ENCODE results near the gene PPP1R10.
"Not testable (repeated sequence)": the region's sequence is repeated elsewhere in the genome, so short reads cannot be mapped to it uniquely, and the experiment has no call there.

The PPP1R10 gene

GRCh38 chr6:30616811-30617564 lies at the start of gene PPP1R10:
PPP1R10 (minus strand) TSS chr6:30617243; CDS start chr6:30609944, 7,299 bp downstream.
- peak within 1 kb of the TSS; percentile 100 for H3K4me3 ChIP-seq (ENCODE audit: low read depth, low read length)

- not testable (repeated sequence) for H3K4me3 ChIP-seq (ENCODE audit: low read depth, low read length)
These were observed 49.3 kb upstream of the PPP1R10 start for GRCh38 chr6:30666300-30666699.

GRCh38 chr6:30664994-30665767 lies 48.1 kb upstream of the PPP1R10 start:
- no peak overlapping the region for H3K4me3 ChIP-seq (ENCODE audit: low read depth, low read length)

- H3K4me3 ChIP-seq (ENCODE audit: low read depth, low read length): not testable (repeated sequence)
These were observed 40.9 kb upstream of the PPP1R10 start for GRCh38 chr6:30657922-30658321.

- H3K4me3 ChIP-seq (ENCODE audit: low read depth, low read length): no peak overlapping the region
These were observed 40.4 kb upstream of the PPP1R10 start for GRCh38 chr6:30657454-30657853.

- H3K4me3 ChIP-seq (ENCODE audit: low read depth, low read length): no peak overlapping the region
These were observed 39.5 kb upstream of the PPP1R10 start for GRCh38 chr6:30656513-30656912.

- H3K4me3 ChIP-seq (ENCODE audit: low read depth, low read length): no peak overlapping the region
These were observed 38.7 kb upstream of the PPP1R10 start for GRCh38 chr6:30655743-30656094.

GRCh38 chr6:30654798-30655742 lies 38.0 kb upstream of the PPP1R10 start:
- no peak overlapping the region for H3K4me3 ChIP-seq (ENCODE audit: low read depth, low read length)

- no peak overlapping the region for H3K4me3 ChIP-seq (ENCODE audit: low read depth, low read length)
These were observed 34.1 kb upstream of the PPP1R10 start for GRCh38 chr6:30651143-30651542.

GRCh38 chr6:30647242-30648116 lies 30.4 kb upstream of the PPP1R10 start:
- peak overlapping the region; percentile 91 for H3K4me3 ChIP-seq (ENCODE audit: low read depth, low read length)

- H3K4me3 ChIP-seq (ENCODE audit: low read depth, low read length): peak within 1 kb of the TSS; percentile 91
These were observed 29.6 kb upstream of the PPP1R10 start, which contains the start of gene C6orf136 for GRCh38 chr6:30646450-30647241. C6orf136 (plus strand) TSS chr6:30647133; CDS start chr6:30647232, 99 bp downstream.

- H3K4me3 ChIP-seq (ENCODE audit: low read depth, low read length): no peak overlapping the region
These were observed 28.9 kb upstream of the PPP1R10 start for GRCh38 chr6:30645989-30646388.

GRCh38 chr6:30644769-30645168 lies 27.7 kb upstream of the PPP1R10 start:
- no peak overlapping the region for H3K4me3 ChIP-seq (ENCODE audit: low read depth, low read length)

GRCh38 chr6:30643656-30644055 lies 26.6 kb upstream of the PPP1R10 start:
- no peak overlapping the region for H3K4me3 ChIP-seq (ENCODE audit: low read depth, low read length)

GRCh38 chr6:30641048-30641447 lies 24.0 kb upstream of the PPP1R10 start:
- H3K4me3 ChIP-seq (ENCODE audit: low read depth, low read length): no peak overlapping the region

- no peak overlapping the region for H3K4me3 ChIP-seq (ENCODE audit: low read depth, low read length)
These were observed 23.4 kb upstream of the PPP1R10 start for GRCh38 chr6:30640481-30640880.

- H3K4me3 ChIP-seq (ENCODE audit: low read depth, low read length): no peak overlapping the region
These were observed 18.8 kb upstream of the PPP1R10 start for GRCh38 chr6:30635834-30636233.

GRCh38 chr6:30626484-30627366 lies 9.7 kb upstream of the PPP1R10 start, which contains the start of gene ATAT1:
ATAT1 (plus strand) TSS chr6:30626874.
- peak within 1 kb of the TSS; percentile 49 for H3K4me3 ChIP-seq (ENCODE audit: low read depth, low read length)

All from iPS-11a (cell line).